ENCODE results near the gene ARL3. TPM values are rescaled to one million over a fixed set of nuclear protein-coding genes. Genes with fewer than 3 reads are reported as not detected.

Gene ARL3
- total RNA-seq, 4 donors from 2014 or later, result 1.4 to 9.1 (median 2.4) TPM

DNA sequence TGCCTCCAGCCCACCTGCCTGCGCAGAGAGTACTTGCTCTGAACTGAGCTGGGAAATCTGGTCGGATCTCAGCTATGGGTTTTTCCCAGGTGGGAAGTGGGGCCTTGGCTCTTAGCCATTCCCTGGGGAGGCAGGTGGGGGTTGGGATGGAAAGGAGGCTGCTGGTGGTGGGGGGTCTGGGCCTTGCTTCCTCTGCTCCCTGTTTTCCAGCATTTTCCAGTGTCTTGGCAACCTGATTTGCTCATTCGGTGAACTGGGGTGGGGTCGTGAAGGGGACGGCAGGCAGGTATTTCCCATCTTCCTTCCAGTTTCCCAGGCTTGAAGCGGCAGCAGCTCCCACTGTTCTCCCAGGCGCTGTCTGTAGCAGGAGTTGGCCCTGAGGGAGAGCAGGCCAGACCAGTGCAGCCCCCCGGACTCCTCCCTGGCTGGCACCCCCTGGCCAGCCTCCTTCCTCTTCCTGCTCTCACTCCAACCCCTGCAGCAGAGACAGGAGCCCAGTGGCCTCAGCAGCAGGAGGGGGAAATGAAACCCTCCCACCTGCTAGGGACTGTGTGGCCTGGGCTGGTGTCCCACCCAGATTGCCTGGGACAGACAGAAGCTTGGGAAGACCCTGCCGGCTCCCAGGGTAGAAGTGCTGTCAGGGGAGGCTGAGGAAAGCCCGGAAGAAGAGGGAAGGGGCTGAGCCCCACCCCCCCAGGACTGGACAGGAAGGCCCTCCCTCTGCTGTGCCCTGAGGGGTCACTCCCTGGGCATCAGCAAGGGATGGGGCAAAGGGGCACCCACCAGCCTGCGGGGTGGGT, 63.3 kb downstream of the ARL3 start:
- DNase-seq, result peak in 1 of 3 donors; percentile 62
- Histone ChIP-seq H3K4me1 (peaks cover 16 to 80% (median 61%) of the 10 kb centered on the region in 4 donors), H3K27ac (peak overlapping the region; percentile 98 to 100 (median 100)), H3K4me3 (peak overlapping the region in 3 of 4 donors; percentile 22 to 93 (median 73)), H3K27me3 (no peaks in the 10 kb centered on the region), H3K36me3 (peaks cover 0 to 40% (median 0%) of the 10 kb centered on the region in 3 donors), H3K9me3 (no peaks in the 10 kb centered on the region)
- TF ChIP-seq, protein P1, sequence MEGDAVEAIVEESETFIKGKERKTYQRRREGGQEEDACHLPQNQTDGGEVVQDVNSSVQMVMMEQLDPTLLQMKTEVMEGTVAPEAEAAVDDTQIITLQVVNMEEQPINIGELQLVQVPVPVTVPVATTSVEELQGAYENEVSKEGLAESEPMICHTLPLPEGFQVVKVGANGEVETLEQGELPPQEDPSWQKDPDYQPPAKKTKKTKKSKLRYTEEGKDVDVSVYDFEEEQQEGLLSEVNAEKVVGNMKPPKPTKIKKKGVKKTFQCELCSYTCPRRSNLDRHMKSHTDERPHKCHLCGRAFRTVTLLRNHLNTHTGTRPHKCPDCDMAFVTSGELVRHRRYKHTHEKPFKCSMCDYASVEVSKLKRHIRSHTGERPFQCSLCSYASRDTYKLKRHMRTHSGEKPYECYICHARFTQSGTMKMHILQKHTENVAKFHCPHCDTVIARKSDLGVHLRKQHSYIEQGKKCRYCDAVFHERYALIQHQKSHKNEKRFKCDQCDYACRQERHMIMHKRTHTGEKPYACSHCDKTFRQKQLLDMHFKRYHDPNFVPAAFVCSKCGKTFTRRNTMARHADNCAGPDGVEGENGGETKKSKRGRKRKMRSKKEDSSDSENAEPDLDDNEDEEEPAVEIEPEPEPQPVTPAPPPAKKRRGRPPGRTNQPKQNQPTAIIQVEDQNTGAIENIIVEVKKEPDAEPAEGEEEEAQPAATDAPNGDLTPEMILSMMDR (IDR thresholded peaks at IDR 0.05), result no peak
- TF ChIP-seq POLR2A (IDR thresholded peaks at IDR 0.05), result no peak

DNA sequence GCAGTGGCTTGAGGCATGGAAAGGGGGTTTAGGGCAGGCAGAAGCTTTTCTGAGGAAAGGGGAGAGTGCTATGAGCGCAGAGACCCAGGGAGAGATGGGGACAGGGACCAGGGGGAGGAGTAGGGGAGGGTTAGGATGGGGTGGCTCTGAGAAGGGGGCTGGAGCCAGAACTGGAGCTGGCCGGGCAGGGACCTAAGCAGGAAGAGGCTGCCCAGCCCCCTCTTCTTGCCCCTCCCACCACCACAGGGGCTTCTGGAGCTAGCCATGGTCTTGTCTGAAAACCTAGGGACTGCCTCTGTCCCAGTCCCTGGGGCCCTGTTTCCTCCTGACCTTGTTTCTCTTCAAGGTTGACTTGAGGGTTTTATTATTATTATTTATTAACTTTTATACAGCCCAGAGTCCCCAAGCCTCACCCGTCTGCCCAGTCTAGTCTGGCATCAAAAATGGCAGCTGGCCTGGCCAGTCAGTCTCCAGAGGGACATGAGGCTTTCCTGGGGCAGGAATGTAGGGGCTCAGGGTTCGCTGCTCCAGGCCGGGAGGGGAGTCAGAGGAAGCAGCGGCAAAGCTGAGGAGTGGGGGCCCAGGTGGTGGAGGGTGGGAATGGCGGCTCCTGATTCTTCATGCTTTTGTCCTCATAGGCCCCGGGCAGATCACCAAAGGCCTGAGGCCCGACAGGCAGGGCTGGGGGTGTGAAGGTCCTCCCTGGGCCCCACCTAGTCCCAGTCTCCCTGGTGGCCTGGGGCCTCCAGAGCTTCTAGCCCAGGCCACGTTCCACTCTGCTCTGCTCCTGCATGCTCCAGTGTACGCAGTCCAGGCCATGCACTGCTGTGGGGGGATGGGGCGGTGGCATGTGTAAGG, 64.2 kb downstream of the ARL3 start:
- H3K9me3 ChIP-seq, result no peaks in the 10 kb centered on the region
- peak overlapping the region in 3 of 4 donors; percentile 28 to 93 (median 73) for H3K4me3 ChIP-seq
- H3K27me3 ChIP-seq, result no peaks in the 10 kb centered on the region
- peaks cover 0 to 32% (median 0%) of the 10 kb centered on the region in 3 donors for H3K36me3 ChIP-seq
- no peak for TF ChIP-seq POLR2A (IDR thresholded peaks at IDR 0.05)
- DNase-seq, result no peak
- peak overlapping the region; percentile 98 to 100 (median 100) for H3K27ac ChIP-seq
- H3K4me1 ChIP-seq, result peaks cover 16 to 77% (median 61%) of the 10 kb centered on the region in 4 donors

DNA sequence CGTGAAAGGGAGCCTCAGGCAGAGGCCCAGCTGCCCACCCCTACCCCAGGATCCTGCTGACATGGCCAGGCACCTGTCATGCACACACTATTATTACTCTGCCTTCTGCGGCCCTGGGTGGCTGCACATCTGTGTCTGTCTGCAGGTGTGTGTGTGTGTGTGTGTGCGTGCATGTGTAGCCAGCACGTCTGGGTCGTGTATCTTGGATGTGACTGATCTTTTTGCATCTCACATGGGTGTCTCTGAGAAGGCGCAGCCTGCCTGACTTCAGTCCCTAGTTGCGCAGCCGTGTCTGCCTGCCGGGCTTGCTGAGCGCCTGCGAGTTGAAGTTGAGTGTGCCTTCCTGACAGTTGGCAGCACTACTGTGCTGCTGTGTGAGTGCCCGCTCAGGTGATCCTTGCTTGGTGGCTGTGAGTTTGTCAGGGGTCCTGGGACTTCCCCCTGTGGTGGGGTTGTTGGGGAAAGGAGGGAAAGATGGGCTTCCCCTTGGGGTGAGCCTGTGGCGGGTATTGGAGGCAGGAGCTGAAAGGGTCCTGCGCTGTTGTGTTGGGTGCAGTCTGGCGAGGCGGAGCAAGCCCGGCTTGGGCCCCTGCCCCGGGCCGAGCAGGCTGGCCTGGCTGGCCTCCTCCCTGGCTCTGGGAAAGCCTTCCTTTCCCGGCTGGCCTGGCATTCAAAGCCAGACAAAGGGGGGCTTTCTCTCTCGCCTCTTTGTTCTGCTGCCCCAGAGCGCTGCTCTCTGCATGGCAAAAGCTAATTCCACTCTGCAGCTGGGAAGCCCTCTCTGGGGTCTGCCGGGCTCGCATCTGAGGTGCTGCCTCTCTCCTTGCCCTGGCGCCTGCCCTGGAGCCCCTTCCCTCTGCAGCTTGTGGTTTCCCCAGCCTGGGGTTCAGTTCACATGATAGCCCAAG, 65.1 kb downstream of the ARL3 start:
- H3K9me3 ChIP-seq, result no peaks in the 10 kb centered on the region
- no peaks in the 10 kb centered on the region for H3K27me3 ChIP-seq
- TF ChIP-seq, protein P1 (IDR thresholded peaks at IDR 0.05), result no peak
- no peak for TF ChIP-seq POLR2A (IDR thresholded peaks at IDR 0.05)
- peak overlapping the region; percentile 98 to 100 (median 100) for H3K27ac ChIP-seq
- H3K36me3 ChIP-seq, result peaks cover 0 to 23% (median 0%) of the 10 kb centered on the region in 3 donors
- H3K4me1 ChIP-seq, result peaks cover 16 to 74% (median 61%) of the 10 kb centered on the region in 4 donors
- peak overlapping the region; percentile 12 to 93 (median 50) for H3K4me3 ChIP-seq
- DNase-seq, result peak; percentile 59 to 71 (median 68)

DNA sequence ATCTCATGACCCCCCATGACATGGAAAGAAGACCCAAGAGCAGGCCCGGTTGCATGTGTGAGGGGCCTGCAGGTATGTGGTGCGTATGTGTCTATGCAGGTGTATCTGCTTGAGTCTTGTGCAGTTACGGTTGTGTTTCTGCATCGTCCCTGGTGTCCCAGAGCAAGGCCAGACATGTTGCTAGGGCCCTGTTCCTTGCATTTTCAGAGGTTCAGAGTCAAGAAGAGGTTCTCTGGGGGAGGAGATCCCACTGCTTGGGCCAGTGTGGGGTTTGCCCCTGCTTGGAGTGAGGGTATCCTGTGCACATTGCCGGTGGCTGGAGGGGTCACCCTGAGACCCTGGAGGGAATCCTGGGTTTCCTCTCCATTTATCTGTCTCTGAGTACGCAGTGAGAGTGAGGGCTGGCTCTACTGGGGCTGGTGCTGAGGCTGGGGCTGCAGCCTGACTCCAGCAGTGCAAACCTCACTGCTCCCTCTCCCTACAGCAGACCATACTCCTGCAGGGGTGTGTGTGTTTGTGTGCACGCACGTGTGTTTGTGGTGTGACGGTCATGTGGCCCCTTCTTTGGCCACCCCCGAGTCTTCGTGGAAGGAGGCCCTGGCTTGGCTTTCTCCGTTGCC, 65.8 kb downstream of the ARL3 start:
- Histone ChIP-seq H3K36me3 (peaks cover 0 to 16% (median 0%) of the 10 kb centered on the region in 3 donors), H3K4me3 (peak overlapping the region; percentile 12 to 93 (median 50)), H3K27ac (peak overlapping the region; percentile 98 to 100 (median 100)), H3K27me3 (no peaks in the 10 kb centered on the region), H3K9me3 (no peaks in the 10 kb centered on the region), H3K4me1 (peaks cover 16 to 70% (median 59%) of the 10 kb centered on the region in 4 donors)
- DNase-seq, result no peak
- TF ChIP-seq, protein P1 (IDR thresholded peaks at IDR 0.05), result no peak

DNA sequence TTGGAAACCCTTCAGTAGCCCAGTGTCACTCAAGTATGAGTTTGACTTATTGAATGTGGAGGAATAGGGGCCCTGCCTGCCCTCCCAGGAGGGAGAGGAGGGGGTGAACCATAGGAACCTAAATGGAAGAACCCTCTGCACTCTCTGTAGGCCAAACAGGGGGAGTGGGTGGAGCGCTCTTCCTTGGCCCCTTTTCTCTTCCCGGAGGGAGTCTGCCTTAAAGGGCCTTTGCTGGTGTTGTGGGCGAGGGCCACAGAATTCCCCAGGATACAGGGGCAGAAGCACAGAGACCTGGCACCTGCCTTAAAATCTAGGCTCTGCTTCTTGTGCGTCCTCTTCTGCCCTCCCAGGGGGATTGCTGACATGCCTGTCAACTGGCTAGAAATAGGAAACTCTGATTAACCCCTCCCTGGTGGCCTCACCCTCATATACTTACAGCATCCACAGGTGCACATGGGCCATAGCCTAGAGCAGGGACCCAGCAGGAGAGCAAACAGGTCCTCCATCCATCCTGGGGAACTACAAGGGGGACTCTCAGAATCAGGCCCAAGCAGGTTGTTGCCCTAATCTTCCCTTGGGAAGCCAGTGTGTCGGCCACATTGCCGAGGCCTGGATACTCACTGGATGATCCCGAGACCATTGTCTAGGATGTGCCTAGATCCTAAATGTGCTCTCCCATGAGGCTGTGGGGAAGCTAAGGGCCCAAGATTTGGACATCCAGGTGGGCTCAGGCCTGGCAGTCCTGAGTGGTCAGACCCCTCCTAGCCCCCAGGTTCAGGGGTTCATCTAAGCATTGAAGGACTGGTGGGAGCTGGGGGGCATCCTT, 66.5 kb downstream of the ARL3 start:
- DNase-seq, result peak in 1 of 3 donors; percentile 47
- Histone ChIP-seq H3K4me3 (peak overlapping the region in 3 of 4 donors; percentile 73 to 93 (median 85)), H3K27ac (peak overlapping the region; percentile 98 to 100 (median 100)), H3K9me3 (no peaks in the 10 kb centered on the region), H3K27me3 (no peaks in the 10 kb centered on the region), H3K4me1 (peaks cover 16 to 63% (median 55%) of the 10 kb centered on the region in 4 donors), H3K36me3 (peaks cover 0 to 9% (median 0%) of the 10 kb centered on the region in 3 donors)
- no peak for TF ChIP-seq POLR2A (IDR thresholded peaks at IDR 0.05)
- TF ChIP-seq, protein P1 (IDR thresholded peaks at IDR 0.05), result no peak

Measured in Peyer's patch (tissue), 4 donors.